A549 (cell line): ENCODE data around the gene STT3B.

Source experiments
- CBX2 ChIP-seq: fragments of 200-600 bp; sonication (generic); IDR thresholded peaks from 2 replicates; pipeline ENCODE4 v1.6.1; 2016; ENCODE audit warnings: low read depth, mild to moderate bottlenecking, borderline replicate concordance
- CEBPB ChIP-seq, 2 experiments: fragments of >200 bp in 1 of 2; sonication (Bioruptor Twin) in 1 of 2; formaldehyde crosslinking in 1 of 2; IDR thresholded peaks; 2 replicates each; pipeline ENCODE4 v1.6.1; 2012 to 2016
- EP300 ChIP-seq, 2 experiments: fragments of >200 bp; sonication (Bioruptor Twin); formaldehyde crosslinking; IDR thresholded peaks; 2 replicates in 1 of 2; 3 replicates in 1 of 2; pipeline ENCODE4 v1.6.1; 2016 to 2017
- JUN ChIP-seq, 2 experiments: fragments of >200 bp; sonication (Bioruptor Twin); formaldehyde crosslinking; IDR thresholded peaks; 2 replicates in 1 of 2; 3 replicates in 1 of 2; pipeline ENCODE4 v1.6.1; 2016 to 2017
- NFE2L2 ChIP-seq: fragments of 150-350 bp; conservative IDR thresholded peaks from 2 replicates; pipeline ENCODE4 v1.6.1; 2014; ENCODE audit warnings: low read length
- POLR2A ChIP-seq: IDR thresholded peaks from 2 replicates; pipeline ENCODE4 v1.6.1; 2012; ENCODE audit warnings: mild to moderate bottlenecking, low read length
- RARB ChIP-seq: fragments of 250-450 bp; sonication (Bioruptor Pico); IDR thresholded peaks from 2 replicates; pipeline ENCODE4 v1.8.0; 2021; ENCODE audit warnings: mild to moderate bottlenecking, moderate library complexity
- RCOR1 ChIP-seq: fragments of 150-350 bp; IDR thresholded peaks from 2 replicates; pipeline ENCODE4 v1.6.1; 2014; ENCODE audit warnings: antibody characterized with exemption, low read length, low read depth
- TF ChIP-seq, protein P1 (sequence below): IDR thresholded peaks from 2 replicates; pipeline ENCODE4 v1.6.1; 2012
- TF ChIP-seq, protein P2 (sequence below): fragments of >200 bp; sonication (Bioruptor Twin); formaldehyde crosslinking; IDR thresholded peaks from 3 replicates; pipeline ENCODE4 v1.5.1; 2016

DNA sequence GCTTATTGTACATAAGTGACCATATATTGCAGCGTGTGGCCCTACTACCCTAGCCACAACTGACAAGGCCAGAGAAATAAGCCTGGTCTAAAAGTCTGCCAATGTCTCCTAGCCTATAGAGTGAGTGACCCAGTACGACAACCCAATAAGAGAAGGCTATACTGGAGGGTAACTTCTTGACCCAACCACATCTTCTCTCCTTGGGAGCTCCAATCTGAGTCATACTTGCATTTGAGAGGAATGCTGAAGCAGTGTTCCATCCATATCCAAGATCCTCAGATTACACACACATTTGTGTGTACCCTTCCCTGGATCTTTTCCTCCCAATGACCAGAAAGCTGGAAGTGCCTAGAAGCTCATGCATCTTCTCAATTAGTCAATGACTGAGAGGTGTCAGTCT lies 11.3 kb upstream of the STT3B start:
- TF ChIP-seq, protein P1, sequence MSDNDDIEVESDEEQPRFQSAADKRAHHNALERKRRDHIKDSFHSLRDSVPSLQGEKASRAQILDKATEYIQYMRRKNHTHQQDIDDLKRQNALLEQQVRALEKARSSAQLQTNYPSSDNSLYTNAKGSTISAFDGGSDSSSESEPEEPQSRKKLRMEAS: no peak
- TF ChIP-seq CBX2: no peak
- TF ChIP-seq, protein P2, sequence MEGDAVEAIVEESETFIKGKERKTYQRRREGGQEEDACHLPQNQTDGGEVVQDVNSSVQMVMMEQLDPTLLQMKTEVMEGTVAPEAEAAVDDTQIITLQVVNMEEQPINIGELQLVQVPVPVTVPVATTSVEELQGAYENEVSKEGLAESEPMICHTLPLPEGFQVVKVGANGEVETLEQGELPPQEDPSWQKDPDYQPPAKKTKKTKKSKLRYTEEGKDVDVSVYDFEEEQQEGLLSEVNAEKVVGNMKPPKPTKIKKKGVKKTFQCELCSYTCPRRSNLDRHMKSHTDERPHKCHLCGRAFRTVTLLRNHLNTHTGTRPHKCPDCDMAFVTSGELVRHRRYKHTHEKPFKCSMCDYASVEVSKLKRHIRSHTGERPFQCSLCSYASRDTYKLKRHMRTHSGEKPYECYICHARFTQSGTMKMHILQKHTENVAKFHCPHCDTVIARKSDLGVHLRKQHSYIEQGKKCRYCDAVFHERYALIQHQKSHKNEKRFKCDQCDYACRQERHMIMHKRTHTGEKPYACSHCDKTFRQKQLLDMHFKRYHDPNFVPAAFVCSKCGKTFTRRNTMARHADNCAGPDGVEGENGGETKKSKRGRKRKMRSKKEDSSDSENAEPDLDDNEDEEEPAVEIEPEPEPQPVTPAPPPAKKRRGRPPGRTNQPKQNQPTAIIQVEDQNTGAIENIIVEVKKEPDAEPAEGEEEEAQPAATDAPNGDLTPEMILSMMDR: no peak
- no peak for TF ChIP-seq RARB (CRISPR knock-in tag)
- no peak for TF ChIP-seq CEBPB (IDR thresholded peaks at IDR 0.05)
- TF ChIP-seq EP300 (IDR thresholded peaks at IDR 0.05): no peak
- no peak for TF ChIP-seq JUN (IDR thresholded peaks at IDR 0.05)
- no peak for TF ChIP-seq POLR2A
- no peak for TF ChIP-seq NFE2L2
- TF ChIP-seq RCOR1: no peak
